ENCODE measurements around the gene LCN1. TPM values are rescaled to one million over a fixed set of nuclear protein-coding genes. Genes with fewer than 3 reads are reported as not detected.

Gene LCN1
- total and polyA plus RNA-seq, 2 experiments from 2014 or later = 0.27 TPM; not detected in 1

- TF ChIP-seq NANOG (IDR thresholded peaks at IDR 0.05; ENCODE audit: borderline replicate concordance) (no peak), ZNF114 (CRISPR knock-in tag; IDR thresholded peaks at IDR 0.05) (no peak), JUNB (IDR thresholded peaks at IDR 0.05; ENCODE audit: unreplicated experiment) (no peak), EZH2 (IDR thresholded peaks at IDR 0.05; ENCODE audit: low read depth, unreplicated experiment) (no peak), ETS1 (IDR thresholded peaks at IDR 0.05) (no peak), EZH2phosphoT487 (IDR thresholded peaks at IDR 0.05; ENCODE audit: unreplicated experiment) (no peak), REST (IDR thresholded peaks at IDR 0.05; ENCODE audit: unreplicated experiment) (no peak), CTCF (conservative IDR thresholded peaks at IDR 0.05; ENCODE audit: low read depth in 2 of 2) (peak; percentile 62 to 84), ZNF462 (CRISPR knock-in tag; IDR thresholded peaks at IDR 0.05) (no peak), POLR2AphosphoS5 (IDR thresholded peaks at IDR 0.05; ENCODE audit: low read depth) (peak; percentile 19), CREB1 (CRISPR knock-in tag; IDR thresholded peaks at IDR 0.05; ENCODE audit: low read depth) (peak; percentile 46; the same call in 1 of the 2 replicates), ZNF331 (CRISPR knock-in tag; IDR thresholded peaks at IDR 0.05; ENCODE audit: low read depth) (no peak)
- Mint-ChIP-seq H3K4me1 (peaks cover 12% of the 10 kb centered on the region), H3K4me3 (no peak overlapping the region), H3K27ac (no peak overlapping the region), H3K27me3 (ENCODE audit: insufficient read depth, low read depth, poor library complexity) (peaks cover 13% of the 10 kb centered on the region), H3K36me3 (ENCODE audit: low read depth) (peaks cover 39% of the 10 kb centered on the region), H3K9me3 (no peaks in the 10 kb centered on the region; the same call in 2 of the 3 replicates)
- no peaks in the 10 kb centered on the region; the same call in 1 of the 2 replicates for H4K20me1 ChIP-seq (replicated peaks; ENCODE audit: insufficient read depth)
- DNase-seq (ENCODE audit: low spot score) (peak; percentile 82), ATAC-seq (peak; percentile 23)
- H3K27ac ChIP-seq (ENCODE audit: low read depth) = no peak overlapping the region
- no peaks in the 10 kb centered on the region for H3F3A ChIP-seq (replicated peaks; ENCODE audit: low read depth)
- no peak overlapping the region for H2AFZ ChIP-seq
- H3K27me3 ChIP-seq (ENCODE audit: insufficient read depth) = no peaks in the 10 kb centered on the region
- peaks cover 19% of the 10 kb centered on the region for H3K79me2 ChIP-seq (replicated peaks; ENCODE audit: insufficient read depth)
- peaks cover 9% of the 10 kb centered on the region; the same call in 1 of the 2 replicates for H3K36me3 ChIP-seq (ENCODE audit: insufficient read depth)
- H3K4me2 ChIP-seq = no peak overlapping the region
- no peak overlapping the region for H3K4me3 ChIP-seq
- H3K4me1 ChIP-seq (ENCODE audit: insufficient read depth) = no peaks in the 10 kb centered on the region; the same call in 1 of the 2 replicates
- H3K9me2 ChIP-seq (ENCODE audit: insufficient read depth) = no peaks in the 10 kb centered on the region
Observed at GRCh38 chr9:135504262-135505243, 16.7 kb upstream of the LCN1 start.

Measured in GM23338 (cell line).